ENCODE results near the gene SPEN.
"Not testable (repeated sequence)": the region's sequence is repeated elsewhere in the genome, so short reads cannot be mapped to it uniquely, and the experiment has no call there.

The SPEN gene

GRCh38 chr1:15902882-15903281 lies 55.4 kb downstream of the SPEN start:
- DNase-seq = no peak

- DNase-seq = no peak
These were observed 61.1 kb downstream of the SPEN start for GRCh38 chr1:15908597-15908996.

- no peak for DNase-seq
These were observed 63.6 kb downstream of the SPEN start for GRCh38 chr1:15911141-15911540.

GRCh38 chr1:15911927-15912326 lies 64.4 kb downstream of the SPEN start:
- no peak for DNase-seq

- not testable (repeated sequence) for DNase-seq
These were observed 66.1 kb downstream of the SPEN start for GRCh38 chr1:15913607-15914006.

- peak; percentile 32 for DNase-seq
These were observed 68.5 kb downstream of the SPEN start for GRCh38 chr1:15915991-15916390.

- no peak for DNase-seq
These were observed 68.9 kb downstream of the SPEN start for GRCh38 chr1:15916417-15916816.

- no peak for DNase-seq
These were observed 69.4 kb downstream of the SPEN start for GRCh38 chr1:15916916-15917315.

- no peak for DNase-seq
These were observed 71.6 kb downstream of the SPEN start for GRCh38 chr1:15918962-15919715.

- no peak for DNase-seq
These were observed 75.7 kb downstream of the SPEN start for GRCh38 chr1:15923241-15923640.

- not testable (repeated sequence) for DNase-seq
These were observed 78.9 kb downstream of the SPEN start for GRCh38 chr1:15926448-15926847.

GRCh38 chr1:15928971-15929965 lies 81.8 kb downstream of the SPEN start:
- DNase-seq = no peak

GRCh38 chr1:15931401-15931800 lies 83.9 kb downstream of the SPEN start:
- no peak for DNase-seq

GRCh38 chr1:15931884-15932283 lies 84.4 kb downstream of the SPEN start:
- DNase-seq = no peak

GRCh38 chr1:15932612-15933011 lies 85.1 kb downstream of the SPEN start:
- no peak for DNase-seq

- DNase-seq = no peak
These were observed 86.2 kb downstream of the SPEN start for GRCh38 chr1:15933684-15934083.

- DNase-seq = no peak
These were observed 86.9 kb downstream of the SPEN start for GRCh38 chr1:15934211-15935055.

- no peak for DNase-seq
These were observed 87.8 kb downstream of the SPEN start for GRCh38 chr1:15935056-15935950.

GRCh38 chr1:15936025-15936424 lies 88.5 kb downstream of the SPEN start:
- no peak for DNase-seq

GRCh38 chr1:15937146-15937545 lies 89.6 kb downstream of the SPEN start:
- DNase-seq = no peak

- peak; percentile 52 for DNase-seq
These were observed 90.2 kb downstream of the SPEN start for GRCh38 chr1:15937706-15938168.
